K562 (cell line): ENCODE data around the gene EMC8. TPM values are rescaled to one million over a fixed set of nuclear protein-coding genes. Genes with fewer than 3 reads are reported as not detected.

ENCODE experiments used
- ATAC-seq: fragments of 200-7000 bp; cut with Tn5 transposase; 3 replicates; pipeline ENCODE4 v1.9.1; 2020; ENCODE audit warnings: moderate library complexity
- BruUV-seq: library from RNA; stranded (reverse); fragments of 400-500 nt; replicated peaks from 2 replicates; lab custom pipeline; 2021; lab: Mats Ljungman, UMichigan
- CTCF ChIA-PET: fragments of 300-600 bp; formaldehyde crosslinking; extraction: SDS; loops from one replicate; lab custom pipeline; 2021; ENCODE audit warnings: low intra/inter-chr PET ratio; lab: Yijun Ruan, JAX
- POLR2A ChIA-PET: fragments of 300-600, 350-650 bp; sonication (Branson Sonifier 250); formaldehyde crosslinking; extraction: SDS; loops from one replicate; lab custom pipeline; 2021; ENCODE audit warnings: antibody characterized with exemption, inconsistent platforms; lab: Yijun Ruan, JAX
- DNase-seq, 4 experiments: peaks; one replicate each; pipeline versions ENCODE4 v3.0.0 to v3.0.0-alpha.2; 2011 to 2018; ENCODE audit warnings: low spot score in 3 of 4, mixed read lengths in 3 of 4; ENCODE audit errors: extremely low read depth in 1 of 4
- FAIRE-seq: peaks from 2 replicates; lab custom pipeline; 2011; peaks lifted over from hg19 to GRCh38; lab: Jason Lieb, UNC
- H2AFZ ChIP-seq: 2 replicates; pipeline ENCODE4 v1.6.0; 2011; ENCODE audit warnings: low read depth, low read length, control low read depth, inconsistent platforms
- H3K27ac ChIP-seq: fragments of 200-600 bp; 3 replicates; pipeline ENCODE4 v1.8.0; 2011; ENCODE audit warnings: low read depth, mild to moderate bottlenecking, control low read depth, inconsistent platforms, low read length, moderate library complexity, mixed read lengths; ENCODE audit errors: extremely low read depth
- H3K27me3 ChIP-seq, 2 experiments: fragments of 300-600 bp in 1 of 2; 2 replicates in 1 of 2; 3 replicates in 1 of 2; pipeline versions ENCODE4 v1.6.0 to v1.8.0; 2011; ENCODE audit warnings: inconsistent platforms in 2 of 2, low read length in 2 of 2, mild to moderate bottlenecking in 1 of 2, mixed read lengths in 1 of 2, moderate library complexity in 1 of 2; ENCODE audit not compliant: control insufficient read depth in 2 of 2, insufficient read depth in 2 of 2
- H3K36me3 ChIP-seq: fragments of 300-600 bp; 3 replicates; pipeline ENCODE4 v1.8.0; 2011; ENCODE audit warnings: mild to moderate bottlenecking, low read length, inconsistent platforms; ENCODE audit not compliant: control insufficient read depth, insufficient read depth
- H3K4me1 ChIP-seq, 2 experiments: fragments of 200-600 bp in 1 of 2; replicated peaks in 1 of 2; 2 replicates in 1 of 2; 3 replicates in 1 of 2; pipeline versions ENCODE4 v1.5.1 to v1.8.0; 2011; ENCODE audit warnings: inconsistent platforms in 2 of 2, low read length in 2 of 2, mild to moderate bottlenecking in 1 of 2, mixed read lengths in 1 of 2, moderate library complexity in 1 of 2; ENCODE audit not compliant: control insufficient read depth in 2 of 2, insufficient read depth in 2 of 2
- H3K4me2 ChIP-seq: 2 replicates; pipeline ENCODE4 v1.6.1; 2011; ENCODE audit warnings: low read length, control low read depth, inconsistent platforms, mixed read lengths; ENCODE audit not compliant: insufficient read depth
- H3K4me3 ChIP-seq: fragments of 200-600 bp; sonication (generic), shearing (Covaris generic); 2 replicates; pipeline ENCODE4 v1.5.1; 2016; ENCODE audit warnings: control low read depth, inconsistent platforms
- H3K79me2 ChIP-seq: fragments of 200-600 bp; 3 replicates; pipeline ENCODE4 v1.8.0; 2011; ENCODE audit warnings: low read length, inconsistent platforms; ENCODE audit not compliant: control insufficient read depth, insufficient read depth
- H3K9ac ChIP-seq, 2 experiments: 2 replicates each; pipeline versions ENCODE4 v1.6.0 to v1.6.1; 2011; ENCODE audit warnings: low read depth in 2 of 2, low read length in 2 of 2, control low read depth in 1 of 2, inconsistent platforms in 1 of 2, mild to moderate bottlenecking in 1 of 2, mixed read lengths in 1 of 2; ENCODE audit not compliant: insufficient read depth in 1 of 2
- H3K9me1 ChIP-seq: one replicate; pipeline ENCODE4 v1.6.0; 2011; ENCODE audit warnings: inconsistent platforms, mild to moderate bottlenecking, low read length, moderate library complexity; ENCODE audit not compliant: control insufficient read depth, insufficient read depth
- H3K9me3 ChIP-seq: replicated peaks from 2 replicates; pipeline ENCODE4 v1.5.1; 2011; ENCODE audit warnings: low read depth, low read length, inconsistent platforms; ENCODE audit not compliant: control insufficient read depth, insufficient read depth
- H4K20me1 ChIP-seq: replicated peaks from 2 replicates; pipeline ENCODE4 v1.6.1; 2011; ENCODE audit warnings: low read length, inconsistent platforms, mixed read lengths; ENCODE audit not compliant: control insufficient read depth, insufficient read depth
- DEAF1 ChIP-seq: fragments of 450-650 bp; formaldehyde crosslinking; IDR thresholded peaks from 2 replicates; pipeline ENCODE4 v1.4.0; 2020; ENCODE audit warnings: mild to moderate bottlenecking, moderate library complexity
- HDAC8 ChIP-seq: fragments of 450-650 bp; IDR thresholded peaks from 2 replicates; pipeline ENCODE4 v1.6.1; 2016; ENCODE audit warnings: mild to moderate bottlenecking, missing genetic modification characterization, moderate library complexity, missing compliant biosample characterization
- IRF2 ChIP-seq: sonication (generic); formaldehyde crosslinking; IDR thresholded peaks from 2 replicates; pipeline ENCODE4 v1.8.1; 2022; ENCODE audit warnings: mild to moderate bottlenecking, missing genetic modification reagents
- KAT8 ChIP-seq: fragments of 450-650 bp; IDR thresholded peaks from 2 replicates; pipeline ENCODE4 v1.6.1; 2016; ENCODE audit warnings: low read depth, mild to moderate bottlenecking
- NFXL1 ChIP-seq: fragments of 450-650 bp; formaldehyde crosslinking; IDR thresholded peaks from 2 replicates; pipeline ENCODE4 v1.4.0; 2021; ENCODE audit warnings: mild to moderate bottlenecking
- NFYB ChIP-seq: IDR thresholded peaks from 2 replicates; pipeline ENCODE4 v1.6.1; 2011; ENCODE audit warnings: mild to moderate bottlenecking, moderate library complexity; ENCODE audit not compliant: insufficient read length; ENCODE audit errors: extremely low read depth
- STAT6 ChIP-seq: sonication (generic); formaldehyde crosslinking; IDR thresholded peaks from 2 replicates; pipeline ENCODE4 v1.8.1; 2023; ENCODE audit warnings: mild to moderate bottlenecking, missing genetic modification reagents
- ZNF311 ChIP-seq: fragments of 250-450 bp; sonication (Bioruptor Pico); IDR thresholded peaks from 2 replicates; pipeline ENCODE4 v1.4.0; 2020; ENCODE audit warnings: mild to moderate bottlenecking, moderate library complexity
- ZNF589 ChIP-seq: fragments of 200-800 bp; sonication (Bioruptor generic); IDR thresholded peaks from 2 replicates; pipeline ENCODE4 v1.6.1; 2016; ENCODE audit warnings: low read depth, missing genetic modification characterization, missing compliant biosample characterization
- WGBS: fragments of 100-300 bp; shearing (Covaris generic); methylation state at CpG from one replicate; pipeline ENCODE4 v1.1.6; 2016; ENCODE audit warnings: low coverage, mixed read lengths; ENCODE audit not compliant: insufficient coverage; ENCODE audit errors: missing lambda C conversion rate; 5-methylcytosine and 5-hydroxymethylcytosine counted together
- in situ Hi-C: fragments of 300-500 bp; cut with MboI; formaldehyde crosslinking; loops from 4 replicates; pipeline ENCODE4 v1.15.0; 2018; ENCODE audit warnings: inconsistent platforms, mixed read lengths
- intact Hi-C: fragments of 100-400 bp; cut with micrococcal nuclease; formaldehyde crosslinking; loops from 2 replicates; pipeline ENCODE4 v1.14.2; 2022
- polyA plus RNA-seq, 8 experiments: library from polyadenylated mRNA; depleted of rRNA in 4 of 8; stranded (reverse) in 5 of 8; unstranded in 3 of 8; fragments of >200 nt; fragmentation: Nextera tagmentation in 2 of 8; fragmentation: Illumina TruSeq in 1 of 8; extraction: Ambion mirVana in 2 of 8; extraction: Trizol in 1 of 8; gene quantifications; 2 replicates each; pipeline versions ENCODE4 v1.2.1 to v1.2.3, GENCODE V29; 2011 to 2014; ENCODE audit warnings: inconsistent platforms in 1 of 8, missing spikeins in 1 of 8
- total RNA-seq, 7 experiments: library from RNA; depleted of rRNA in 6 of 7; stranded (reverse); fragments of >200 nt in 6 of 7; fragmentation: Illumina TruSeq in 2 of 7; extraction: Trizol in 2 of 7; gene quantifications; 2 replicates each; pipeline versions ENCODE4 v1.2.1 to v1.2.3, GENCODE V29; 2011 to 2021; ENCODE audit warnings: low replicate concordance in 1 of 7

The EMC8 gene
- total and polyA plus RNA-seq, 9 of the 15 experiments (the other 6 are each of a cell fraction or from before 2014, with no cell fraction given), result 11.4 to 81.8 (median 48.6) TPM

GRCh38 chr16:85794696-85795095 lies 4.6 kb downstream of the EMC8 start:
- CTCF ChIA-PET, result no interaction called here

More at GRCh38 chr16:85794696-85795095, 4.6 kb downstream of the EMC8 start:
- Histone ChIP-seq H3K79me2 (peaks cover 98% of the 10 kb centered on the region), H2AFZ (no peak overlapping the region), H4K20me1 (peaks cover 12% of the 10 kb centered on the region; the same call in 1 of the 2 replicates), H3K27ac (no peak overlapping the region), H3K27me3 (no peaks in the 10 kb centered on the region), H3K4me3 (no peak overlapping the region), H3K36me3 (peaks cover 77% of the 10 kb centered on the region), H3K9me3 (no peaks in the 10 kb centered on the region), H3K4me1 (peaks cover 5 to 13% of the 10 kb centered on the region in 2 experiments; a peak in 4 of 5 replicates), H3K9ac (peak overlapping the region in 1 of 2 experiments; percentile 43; a peak in 1 of 4 replicates), H3K4me2 (no peak overlapping the region)
- 94% methylated on average over 8 of the region's 8 CpGs for WGBS
- ATAC-seq, result no peak
- POLR2A ChIA-PET, result interaction anchor here (0.5 to 1.2 kb wide), 3 partner anchors 55 to 238 kb away, joined by 3 to 5 read pairs (median 5); no protein-coding TSS in a partner anchor
- intact Hi-C loops, result no loop called here
- no TSS peak for BruUV-seq
- DNase-seq, result no peak
- FAIRE-seq, result no peak
- in situ Hi-C loops, result no loop called here
- TF ChIP-seq IRF2 (CRISPR knock-in tag) (no peak), NFYB (no peak), ZNF311 (no peak), KAT8 (no peak), NFXL1 (CRISPR knock-in tag) (no peak), HDAC8 (tag) (no peak), ZNF589 (no peak), DEAF1 (CRISPR knock-in tag) (no peak), STAT6 (CRISPR knock-in tag) (no peak)
- TF ChIP-seq, all 486 proteins: peak for 0
- peaks cover 8% of the 10 kb centered on the region for H3K9me1 ChIP-seq
